ENCODE measurements around the gene KCNK15.

The KCNK15 gene

GRCh38 chr20:44792796-44793195 is 47.1 kb downstream of the KCNK15 start:
- no peak for DNase-seq

GRCh38 chr20:44795836-44796235 is 50.2 kb downstream of the KCNK15 start:
- DNase-seq: no peak

- DNase-seq: no peak
Observed at GRCh38 chr20:44796311-44796710, 50.6 kb downstream of the KCNK15 start.

GRCh38 chr20:44796758-44797457 is 51.2 kb downstream of the KCNK15 start:
- no peak for DNase-seq

GRCh38 chr20:44799691-44800090 is 54.0 kb downstream of the KCNK15 start:
- no peak for DNase-seq

- no peak for DNase-seq
Observed at GRCh38 chr20:44800391-44801046, 54.9 kb downstream of the KCNK15 start.

All from NCI-H1694 treated with DMSO at 0.1 percent for 48 hours (cell line).